NCI-H1417 (cell line): Measurements from ENCODE around the gene ZNF646.

Source experiments
- DNase-seq, 3 experiments: peaks; one replicate each; lab custom pipeline; 2025; lab: John Stamatoyannopoulos, UW

The ZNF646 gene

DNA sequence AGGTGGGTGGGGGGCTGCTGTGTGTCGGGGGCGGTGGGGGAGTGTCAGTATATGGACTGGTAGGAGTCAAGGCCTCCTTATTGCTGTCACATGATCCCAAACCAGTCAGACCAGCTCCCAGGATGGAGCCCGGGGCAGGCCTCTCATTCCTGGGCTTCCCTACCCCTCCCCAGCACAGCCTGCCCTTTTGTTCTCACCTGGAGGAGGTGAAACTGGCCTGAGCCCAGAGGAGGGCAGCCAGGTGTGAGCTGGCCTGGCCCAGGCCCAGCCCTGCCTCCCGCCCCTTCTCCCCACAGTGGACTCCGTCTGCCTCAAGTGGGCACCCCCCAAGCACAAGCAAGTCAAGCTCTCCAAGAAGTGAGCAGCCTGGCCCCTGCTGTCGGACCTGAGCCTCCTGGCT is 56.7 kb downstream of the ZNF646 start:
- no peak for DNase-seq

DNA sequence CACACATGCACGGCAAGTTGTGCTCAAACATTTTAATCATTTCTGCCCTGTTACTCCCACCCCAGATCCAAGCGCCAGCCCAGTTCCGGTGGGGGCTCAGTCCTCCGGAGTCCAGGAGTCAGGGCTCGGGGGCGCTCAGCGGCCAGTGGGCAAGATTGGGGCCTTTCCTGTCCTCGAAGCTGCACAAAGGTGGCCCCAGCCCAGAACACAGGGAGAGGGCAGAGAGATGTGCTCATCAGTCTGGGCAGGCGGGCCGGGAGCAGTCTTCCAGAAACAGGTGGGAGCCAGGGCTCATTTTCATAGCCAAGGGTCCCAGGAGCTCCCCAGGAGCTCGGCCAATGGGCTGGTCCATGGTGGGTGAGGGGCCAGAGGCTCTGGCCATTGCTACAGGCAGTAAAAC is 57.2 kb downstream of the ZNF646 start:
- no peak for DNase-seq

DNA sequence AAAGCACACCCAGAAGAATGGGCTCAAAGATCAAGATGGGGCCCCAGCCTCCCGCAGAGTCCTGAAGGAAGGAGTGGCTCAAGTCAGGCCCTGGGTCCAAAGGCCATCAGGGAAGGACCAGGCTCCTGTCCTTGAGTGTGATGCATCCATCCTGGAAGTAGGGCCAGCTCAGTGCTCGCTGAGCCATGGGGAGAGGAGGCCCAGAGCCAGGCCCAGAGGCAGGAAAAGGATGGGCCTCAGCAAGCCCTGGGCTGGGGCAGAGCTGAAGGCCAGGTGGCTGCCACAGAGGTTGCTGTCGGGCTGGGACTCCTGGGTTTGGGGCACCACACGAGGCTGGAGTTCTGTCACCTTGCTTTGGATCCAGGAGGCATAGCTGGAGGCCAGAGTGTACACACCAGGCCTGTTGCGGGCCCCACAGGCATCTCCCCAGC is 57.6 kb downstream of the ZNF646 start:
- no peak for DNase-seq

DNA sequence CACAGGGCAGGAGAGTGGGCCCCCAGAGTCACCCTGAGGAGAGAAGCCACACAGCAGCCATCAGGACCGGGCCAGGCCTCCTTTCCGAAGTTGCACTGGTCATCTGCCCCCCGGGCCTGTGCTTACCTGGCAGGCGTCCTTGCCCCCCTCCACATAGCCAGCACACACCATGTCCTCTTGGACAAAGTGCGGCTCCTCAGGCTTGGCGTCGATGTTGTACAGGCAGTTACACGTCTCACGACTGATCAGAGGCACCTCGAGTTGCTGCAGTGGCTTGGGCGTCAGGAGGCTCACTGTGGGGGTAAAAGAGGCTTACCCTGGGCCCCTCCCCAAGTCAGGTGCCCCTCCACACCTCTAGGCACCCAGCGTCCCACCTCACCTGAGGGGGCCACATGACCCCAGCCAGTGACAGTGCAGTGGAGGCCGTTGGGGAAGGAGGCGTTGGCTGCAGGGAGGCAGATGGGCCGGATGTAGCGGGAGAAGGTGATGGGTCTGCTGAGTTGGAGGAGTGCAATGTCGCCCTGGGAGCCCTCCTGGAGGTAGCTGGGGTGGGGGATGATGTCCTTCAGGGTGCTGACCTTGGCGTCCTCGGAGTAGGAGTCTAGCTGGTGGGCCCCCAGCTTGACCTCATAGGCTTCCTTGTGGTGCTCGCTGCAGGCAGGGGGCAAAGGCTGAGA is 58.2 kb downstream of the ZNF646 start:
- no peak for DNase-seq

DNA sequence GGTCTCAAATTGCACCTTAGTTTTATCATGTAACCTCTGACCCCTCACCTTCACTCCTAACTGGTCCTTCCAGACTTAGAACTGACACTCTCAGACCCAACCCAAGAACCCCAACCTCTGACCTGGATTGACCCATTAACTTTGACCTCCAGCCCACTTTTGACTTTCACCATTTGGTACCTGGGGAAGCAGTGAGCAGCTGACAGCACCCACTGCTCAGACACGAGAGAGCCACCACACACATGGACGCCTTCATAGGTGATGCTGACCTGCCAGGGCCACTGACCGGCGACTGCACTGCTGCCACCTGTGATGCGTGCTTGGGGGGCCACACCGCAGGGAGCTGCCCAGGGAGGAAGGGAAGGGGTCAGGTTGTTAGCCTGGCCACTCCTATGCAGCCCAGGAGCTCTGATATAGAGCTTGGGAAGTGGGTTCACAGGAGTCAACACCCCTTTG is 58.9 kb downstream of the ZNF646 start:
- no peak for DNase-seq
